GM12872 (cell line): Measurements from ENCODE around the gene PHLPP1.

Experiments
- CTCF ChIP-seq: IDR thresholded peaks from 3 replicates; pipeline ENCODE4 v1.5.1; 2011; ENCODE audit warnings: low read depth, mild to moderate bottlenecking, low read length, moderate library complexity; ENCODE audit not compliant: insufficient read depth

The PHLPP1 gene

GRCh38 chr18:62688743-62689317, 26.5 kb upstream of the PHLPP1 start:
- TF ChIP-seq CTCF, result no peak

GRCh38 chr18:62690236-62690815, 25.0 kb upstream of the PHLPP1 start:
- TF ChIP-seq CTCF, result no peak

- no peak for TF ChIP-seq CTCF
These were observed 21.7 kb upstream of the PHLPP1 start for GRCh38 chr18:62693659-62694058.

GRCh38 chr18:62697636-62698035, 17.7 kb upstream of the PHLPP1 start:
- TF ChIP-seq CTCF, result no peak

- no peak for TF ChIP-seq CTCF
These were observed 13.1 kb upstream of the PHLPP1 start for GRCh38 chr18:62702259-62702658.

GRCh38 chr18:62710417-62710816, 4.9 kb upstream of the PHLPP1 start:
- TF ChIP-seq CTCF, result no peak

- TF ChIP-seq CTCF, result no peak
These were observed 3.6 kb upstream of the PHLPP1 start for GRCh38 chr18:62711781-62712180.
